Fibroblast of lung (primary cell): ENCODE results near the gene PRSS12.

Source experiments
- EZH2 ChIP-seq: IDR thresholded peaks from 2 replicates; pipeline ENCODE4 v1.5.1; 2012; ENCODE audit warnings: low read length, control low read depth, mild to moderate bottlenecking; ENCODE audit errors: missing control alignments
- TF ChIP-seq, protein P1 (sequence below), 2 donors: IDR thresholded peaks in 1 of 2; conservative IDR thresholded peaks in 1 of 2; 1 replicate in 1 of 2; 2 replicates in 1 of 2; pipeline ENCODE4 v1.5.1; 2011 to 2012; ENCODE audit warnings: low read length in 2 of 2, control low read depth in 1 of 2, inconsistent platforms in 1 of 2, low read depth in 1 of 2, mild to moderate bottlenecking in 1 of 2

DNA sequence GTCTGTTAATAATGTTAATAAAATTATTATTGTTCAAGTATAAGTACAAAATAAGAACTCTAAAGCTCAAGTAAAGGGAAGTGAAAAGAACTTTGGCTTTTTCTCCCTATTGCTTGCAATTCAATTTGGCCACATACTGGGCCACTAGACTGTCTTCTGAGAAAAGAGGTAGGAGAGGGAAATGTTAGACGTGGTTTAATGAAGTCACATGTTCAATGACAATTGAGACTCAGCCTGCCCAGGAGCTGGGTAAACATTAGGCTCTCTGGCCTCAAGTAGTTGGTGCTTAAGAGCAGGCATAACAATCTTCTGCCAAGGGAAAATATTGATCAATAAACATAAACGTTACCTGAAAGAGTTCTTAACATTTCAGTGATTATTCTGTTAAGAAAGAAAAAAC lies 15.1 kb upstream of the PRSS12 start:
- TF ChIP-seq, protein P1, sequence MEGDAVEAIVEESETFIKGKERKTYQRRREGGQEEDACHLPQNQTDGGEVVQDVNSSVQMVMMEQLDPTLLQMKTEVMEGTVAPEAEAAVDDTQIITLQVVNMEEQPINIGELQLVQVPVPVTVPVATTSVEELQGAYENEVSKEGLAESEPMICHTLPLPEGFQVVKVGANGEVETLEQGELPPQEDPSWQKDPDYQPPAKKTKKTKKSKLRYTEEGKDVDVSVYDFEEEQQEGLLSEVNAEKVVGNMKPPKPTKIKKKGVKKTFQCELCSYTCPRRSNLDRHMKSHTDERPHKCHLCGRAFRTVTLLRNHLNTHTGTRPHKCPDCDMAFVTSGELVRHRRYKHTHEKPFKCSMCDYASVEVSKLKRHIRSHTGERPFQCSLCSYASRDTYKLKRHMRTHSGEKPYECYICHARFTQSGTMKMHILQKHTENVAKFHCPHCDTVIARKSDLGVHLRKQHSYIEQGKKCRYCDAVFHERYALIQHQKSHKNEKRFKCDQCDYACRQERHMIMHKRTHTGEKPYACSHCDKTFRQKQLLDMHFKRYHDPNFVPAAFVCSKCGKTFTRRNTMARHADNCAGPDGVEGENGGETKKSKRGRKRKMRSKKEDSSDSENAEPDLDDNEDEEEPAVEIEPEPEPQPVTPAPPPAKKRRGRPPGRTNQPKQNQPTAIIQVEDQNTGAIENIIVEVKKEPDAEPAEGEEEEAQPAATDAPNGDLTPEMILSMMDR (conservative IDR thresholded peaks at IDR 0.05 in 1 of 2, IDR thresholded peaks at IDR 0.05 in 1 of 2; ENCODE audit: low read depth in 1 of 2, low read length in 2 of 2): no peak
- no peak for TF ChIP-seq EZH2
